Retinal pigment epithelial cell (primary cell): Measurements from ENCODE around the gene ASS1.

Experiments used
- DNase-seq: peaks from one replicate; pipeline ENCODE4 v3.0.0-alpha.2; 2010; ENCODE audit warnings: low read depth
- H3K4me3 ChIP-seq: 2 replicates; pipeline ENCODE4 v1.5.1; 2011; ENCODE audit warnings: mild to moderate bottlenecking, low read length, control low read depth, moderate library complexity
- CTCF ChIP-seq: conservative IDR thresholded peaks from 2 replicates; pipeline ENCODE4 v1.5.1; 2011; ENCODE audit warnings: low read depth, low read length, control low read depth, inconsistent platforms

ASS1 gene

DNA sequence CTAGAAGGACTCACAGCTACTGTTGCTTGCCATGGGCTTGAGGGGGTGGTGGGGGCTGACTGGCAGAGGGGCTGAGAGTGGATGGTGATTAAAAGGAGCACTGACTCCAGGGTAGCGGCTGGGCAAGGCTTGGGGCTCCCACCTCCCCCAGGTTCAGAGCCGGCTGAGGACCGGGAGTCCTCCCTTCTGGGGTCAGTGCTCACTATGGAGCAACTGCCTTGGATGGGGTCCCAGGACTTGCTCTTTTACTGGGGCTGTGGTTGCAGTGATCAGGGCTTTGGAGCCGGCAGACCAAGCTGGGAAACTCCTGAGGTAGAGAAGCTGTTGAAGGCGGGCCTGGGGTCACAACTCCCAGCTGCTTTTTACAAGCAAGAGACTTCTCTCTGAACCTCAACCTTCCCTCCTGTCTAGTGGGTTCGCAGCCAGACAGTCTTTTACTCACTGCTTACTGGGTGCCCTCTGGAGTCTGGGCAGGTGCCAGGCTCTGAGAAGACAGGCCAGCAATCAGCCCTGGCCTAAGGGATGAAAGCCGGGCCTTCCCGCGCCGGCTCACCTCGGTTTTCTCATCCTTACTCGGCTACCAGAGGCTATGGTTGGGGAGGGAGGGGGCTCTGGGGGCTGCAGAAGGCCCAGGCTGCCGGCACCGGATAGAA lies 795 bp upstream of the ASS1 start:
- TF ChIP-seq CTCF = no peak
- peak overlapping the region; percentile 10 for H3K4me3 ChIP-seq
- DNase-seq = no peak

GRCh38 chr9:130445268-130445983 lies 665 bp downstream of the ASS1 start:
- TF ChIP-seq CTCF = no peak
- peak overlapping the region; percentile 48 for H3K4me3 ChIP-seq
- no peak for DNase-seq

GRCh38 chr9:130446101-130446861 lies 1.5 kb downstream of the ASS1 start:
- TF ChIP-seq CTCF = no peak
- no peak for DNase-seq
- no peak overlapping the region for H3K4me3 ChIP-seq

GRCh38 chr9:130447193-130447816 lies 2.5 kb downstream of the ASS1 start:
- TF ChIP-seq CTCF = no peak
- DNase-seq = no peak
- no peak overlapping the region for H3K4me3 ChIP-seq

GRCh38 chr9:130448035-130448624 lies 3.4 kb downstream of the ASS1 start:
- H3K4me3 ChIP-seq = no peak overlapping the region
- DNase-seq = no peak
- no peak for TF ChIP-seq CTCF

DNA sequence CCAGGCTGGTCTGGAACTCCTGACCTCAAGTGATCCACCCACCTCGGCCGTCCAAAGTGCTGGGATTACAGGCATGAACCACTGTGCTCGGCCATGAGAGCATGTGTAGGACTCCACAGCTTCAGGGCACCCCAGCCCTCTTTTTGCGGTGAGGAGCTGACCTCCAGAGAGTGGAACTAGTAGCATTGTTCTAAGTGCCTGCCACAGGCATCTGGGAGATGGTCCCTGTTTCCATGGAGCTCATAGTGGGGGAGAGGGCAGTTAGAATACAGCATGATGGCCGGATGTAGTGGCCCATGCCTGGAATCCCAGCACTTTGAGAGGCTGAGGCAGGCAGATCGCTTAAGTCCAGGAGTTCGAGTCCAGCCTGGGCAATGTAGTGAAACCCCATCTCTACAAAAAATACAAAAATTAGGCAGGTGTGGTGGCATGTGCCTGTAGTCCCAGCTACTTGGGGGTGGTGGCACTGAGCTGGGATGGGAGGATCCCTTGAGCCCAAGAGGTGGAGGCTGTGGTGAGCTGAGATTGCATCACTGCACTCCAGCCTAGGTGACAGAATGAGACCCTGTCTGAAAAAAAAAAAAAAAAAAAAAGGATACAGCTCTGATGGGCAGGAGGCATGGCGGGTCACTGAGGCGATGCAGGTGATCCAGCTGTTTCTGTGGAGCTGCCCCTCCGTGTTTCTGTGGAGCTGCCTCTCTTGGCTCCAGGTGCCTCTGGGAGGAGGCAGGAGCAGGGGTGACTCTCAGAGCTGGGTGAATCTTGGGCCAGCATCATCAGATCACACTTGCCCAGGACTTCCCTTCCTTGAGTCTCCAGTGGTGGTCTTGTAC lies 4.2 kb downstream of the ASS1 start:
- TF ChIP-seq CTCF = no peak
- DNase-seq = no peak
- H3K4me3 ChIP-seq = no peak overlapping the region
